Activated CD4-positive, CD25-positive, alpha-beta regulatory T cell treated with anti-CD3 and anti-CD28 coated beads, Interleukin-2, amount 50 U/mL, for 72 hours (primary cell): ENCODE data around the gene RSBN1L.

Source experiments
- DNase-seq: peaks from one replicate; pipeline ENCODE4 v3.0.0; 2021

The RSBN1L gene

GRCh38 chr7:77811516-77812289 is 115.4 kb downstream of the RSBN1L start:
- no peak for DNase-seq

GRCh38 chr7:77812290-77812685 is 116.0 kb downstream of the RSBN1L start:
- no peak for DNase-seq

GRCh38 chr7:77813180-77813579 is 116.9 kb downstream of the RSBN1L start:
- no peak for DNase-seq

GRCh38 chr7:77819021-77819420 is 122.8 kb downstream of the RSBN1L start:
- DNase-seq = no peak

- no peak for DNase-seq
These were observed 124.7 kb downstream of the RSBN1L start for GRCh38 chr7:77820967-77821366.

- no peak for DNase-seq
These were observed 126.0 kb downstream of the RSBN1L start for GRCh38 chr7:77822269-77822668.

GRCh38 chr7:77823787-77824186 is 127.5 kb downstream of the RSBN1L start:
- DNase-seq = no peak

GRCh38 chr7:77824636-77825035 is 128.4 kb downstream of the RSBN1L start:
- DNase-seq = no peak

- no peak for DNase-seq
These were observed 128.9 kb downstream of the RSBN1L start for GRCh38 chr7:77825131-77825530.

- DNase-seq = no peak
These were observed 130.0 kb downstream of the RSBN1L start for GRCh38 chr7:77826300-77826699.

- no peak for DNase-seq
These were observed 131.7 kb downstream of the RSBN1L start for GRCh38 chr7:77827999-77828398.

GRCh38 chr7:77830649-77831355 is 134.5 kb downstream of the RSBN1L start:
- DNase-seq = no peak

GRCh38 chr7:77831481-77831880 is 135.2 kb downstream of the RSBN1L start:
- DNase-seq = no peak

GRCh38 chr7:77831953-77832352 is 135.7 kb downstream of the RSBN1L start:
- no peak for DNase-seq
